PC-3 (cell line): Measurements from ENCODE around the gene HOXA2. TPM values are rescaled to one million over a fixed set of nuclear protein-coding genes. Genes with fewer than 3 reads are reported as not detected.

ENCODE experiments used
- ATAC-seq: fragments of 200-7000 bp; cut with Tn5 transposase; 2 replicates; pipeline ENCODE4 v1.9.1; 2020; ENCODE audit warnings: mild to moderate bottlenecking, moderate library complexity
- BruUV-seq: library from RNA; stranded (reverse); fragments of 400-500 nt; replicated peaks from 2 replicates; lab custom pipeline; 2021; lab: Mats Ljungman, UMichigan
- CTCF ChIA-PET: fragments of 300-600 bp; sonication (Branson Sonifier 250); formaldehyde crosslinking; loops from one replicate; lab custom pipeline; 2022; ENCODE audit warnings: antibody characterized with exemption; lab: Charles Lee
- POLR2A ChIA-PET: fragments of 300-600 bp; sonication (Branson Sonifier 250); formaldehyde crosslinking; loops from one replicate; lab custom pipeline; 2022; ENCODE audit warnings: antibody characterized with exemption; ENCODE audit not compliant: unreplicated experiment; lab: Charles Lee
- DNase-seq: peaks from one replicate; pipeline ENCODE4 v3.0.0-alpha.2; 2015
- H2AFZ ChIP-seq: fragments of 300-600 bp; sonication (generic); 2 replicates; pipeline ENCODE4 v1.6.0; 2016; ENCODE audit warnings: antibody characterized with exemption, low read length
- H3F3A ChIP-seq: fragments of 300-600 bp; sonication (generic); one replicate; pipeline ENCODE4 v1.6.0; 2017; ENCODE audit warnings: antibody characterized with exemption, low read length, control low read depth, mild to moderate bottlenecking; ENCODE audit not compliant: unreplicated experiment
- H3K27ac ChIP-seq: fragments of 300-600 bp; sonication (generic); 2 replicates; pipeline ENCODE4 v1.5.1; 2016; ENCODE audit warnings: mild to moderate bottlenecking, low read length
- H3K27me3 ChIP-seq: fragments of 300-600 bp; sonication (generic); 2 replicates; pipeline ENCODE4 v1.6.1; 2016; ENCODE audit warnings: low read length, mixed read lengths
- H3K36me3 ChIP-seq: fragments of 300-600 bp; sonication (generic); 2 replicates; pipeline ENCODE4 v1.6.1; 2016; ENCODE audit warnings: low read depth, mixed run types, low read length, mixed read lengths
- H3K4me1 ChIP-seq: fragments of 300-600 bp; sonication (generic); 2 replicates; pipeline ENCODE4 v1.5.1; 2016; ENCODE audit warnings: low read length; ENCODE audit not compliant: insufficient read depth
- H3K4me2 ChIP-seq: fragments of 300-600 bp; sonication (generic); 2 replicates; pipeline ENCODE4 v1.6.0; 2016; ENCODE audit warnings: low read length
- H3K4me3 ChIP-seq: fragments of 300-600 bp; sonication (generic); 2 replicates; pipeline ENCODE4 v1.5.1; 2016; ENCODE audit warnings: mild to moderate bottlenecking, low read length, mixed read lengths
- H3K79me2 ChIP-seq: fragments of 300-600 bp; sonication (generic); 2 replicates; pipeline ENCODE4 v1.6.1; 2017; ENCODE audit warnings: low read length, mixed read lengths
- H3K9ac ChIP-seq: fragments of 300-600 bp; sonication (generic); 2 replicates; pipeline ENCODE4 v1.6.0; 2016; ENCODE audit warnings: mild to moderate bottlenecking, low read length
- H3K9me2 ChIP-seq: fragments of 300-600 bp; sonication (generic); replicated peaks from 2 replicates; pipeline ENCODE4 v1.6.1; 2016; ENCODE audit warnings: mixed run types, low read length, mixed read lengths
- H3K9me3 ChIP-seq: fragments of 300-600 bp; sonication (generic); 2 replicates; pipeline ENCODE4 v1.6.1; 2016; ENCODE audit warnings: low read length, mixed read lengths
- H4K20me1 ChIP-seq: fragments of 300-600 bp; sonication (generic); 2 replicates; pipeline ENCODE4 v1.6.1; 2016; ENCODE audit warnings: low read length, mixed read lengths
- EZH2 ChIP-seq: fragments of 300-600 bp; sonication (generic); IDR thresholded peaks from one replicate; pipeline ENCODE4 v1.6.1; 2017; ENCODE audit warnings: antibody characterized with exemption, mild to moderate bottlenecking, low read length; ENCODE audit not compliant: unreplicated experiment
- EZH2phosphoT487 ChIP-seq: fragments of 300-600 bp; sonication (generic); IDR thresholded peaks from 2 replicates; pipeline ENCODE4 v1.6.1; 2018; ENCODE audit warnings: mild to moderate bottlenecking, antibody characterized with exemption, low read length, borderline replicate concordance
- intact Hi-C: fragments of 100-400 bp; cut with micrococcal nuclease; formaldehyde crosslinking; loops from 2 replicates; pipeline ENCODE4 v1.9.0; 2023
- total RNA-seq: library from RNA; depleted of rRNA; stranded (reverse); fragments of >200 nt; gene quantifications from 2 replicates; pipeline ENCODE4 v1.2.3, GENCODE V29; 2014
- TF ChIP-seq, protein P1 (sequence below): fragments of 300-600 bp; sonication (generic); conservative IDR thresholded peaks from 2 replicates; pipeline ENCODE4 v1.5.1; 2017; ENCODE audit warnings: antibody characterized with exemption, low read depth, mild to moderate bottlenecking, low read length

HOXA2 gene
- total RNA-seq, 1 experiment from 2014 or later = 0.07 TPM

DNA sequence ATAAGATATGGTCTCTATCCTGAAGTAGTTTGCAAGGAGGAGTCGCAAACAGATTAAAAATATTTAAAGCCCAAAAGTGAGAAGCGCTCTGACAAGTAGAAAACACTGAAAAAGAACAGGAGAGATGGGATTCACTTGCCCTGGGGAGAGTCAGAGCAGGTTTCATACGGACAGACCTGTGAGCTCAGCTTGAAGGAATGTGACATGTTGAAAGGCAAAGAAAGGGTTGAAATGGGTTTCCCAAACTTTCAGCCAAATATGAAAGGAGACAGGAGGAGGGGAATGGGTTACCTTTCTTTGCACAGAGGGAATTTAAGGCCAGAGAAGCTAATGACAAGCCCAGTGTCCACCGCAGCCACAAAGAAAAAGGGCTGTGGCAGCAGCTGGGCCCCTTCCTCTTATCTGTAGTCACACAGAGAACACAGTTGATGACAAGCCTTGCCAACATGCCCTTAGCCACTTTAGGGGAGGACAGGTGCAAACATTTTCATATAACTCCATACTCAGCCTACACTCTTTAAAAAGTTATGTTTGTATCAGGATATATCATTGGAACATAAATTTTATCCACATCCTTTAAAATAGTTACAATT is 21.5 kb downstream of the HOXA2 start:
- peak; percentile 42 for ATAC-seq
- Histone ChIP-seq H3K27me3 (no peaks in the 10 kb centered on the region), H3K9ac (no peak overlapping the region), H3K4me2 (peak overlapping the region; percentile 58), H3K9me2 (no peaks in the 10 kb centered on the region), H3F3A (no peaks in the 10 kb centered on the region), H3K36me3 (no peaks in the 10 kb centered on the region), H3K4me1 (peaks cover 48% of the 10 kb centered on the region), H3K27ac (0 out of 2 replicates have a peak overlapping the region, but pooled peaks have one; percentile 18), H4K20me1 (no peaks in the 10 kb centered on the region), H3K79me2 (no peaks in the 10 kb centered on the region), H3K9me3 (no peaks in the 10 kb centered on the region), H2AFZ (peak overlapping the region; percentile 5), H3K4me3 (no peak overlapping the region)
- ChIA-PET CTCF (no interaction called here), POLR2A (interaction anchor here (0.6 kb wide), 1 partner anchor 319 kb away, joined by 9 read pairs; no protein-coding TSS in a partner anchor)
- intact Hi-C loops = no loop called here
- DNase-seq = peak; percentile 77
- no peak for TF ChIP-seq EZH2
- TF ChIP-seq, protein P1, sequence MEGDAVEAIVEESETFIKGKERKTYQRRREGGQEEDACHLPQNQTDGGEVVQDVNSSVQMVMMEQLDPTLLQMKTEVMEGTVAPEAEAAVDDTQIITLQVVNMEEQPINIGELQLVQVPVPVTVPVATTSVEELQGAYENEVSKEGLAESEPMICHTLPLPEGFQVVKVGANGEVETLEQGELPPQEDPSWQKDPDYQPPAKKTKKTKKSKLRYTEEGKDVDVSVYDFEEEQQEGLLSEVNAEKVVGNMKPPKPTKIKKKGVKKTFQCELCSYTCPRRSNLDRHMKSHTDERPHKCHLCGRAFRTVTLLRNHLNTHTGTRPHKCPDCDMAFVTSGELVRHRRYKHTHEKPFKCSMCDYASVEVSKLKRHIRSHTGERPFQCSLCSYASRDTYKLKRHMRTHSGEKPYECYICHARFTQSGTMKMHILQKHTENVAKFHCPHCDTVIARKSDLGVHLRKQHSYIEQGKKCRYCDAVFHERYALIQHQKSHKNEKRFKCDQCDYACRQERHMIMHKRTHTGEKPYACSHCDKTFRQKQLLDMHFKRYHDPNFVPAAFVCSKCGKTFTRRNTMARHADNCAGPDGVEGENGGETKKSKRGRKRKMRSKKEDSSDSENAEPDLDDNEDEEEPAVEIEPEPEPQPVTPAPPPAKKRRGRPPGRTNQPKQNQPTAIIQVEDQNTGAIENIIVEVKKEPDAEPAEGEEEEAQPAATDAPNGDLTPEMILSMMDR = no peak
- TF ChIP-seq EZH2phosphoT487 = no peak
- no TSS peak for BruUV-seq

DNA sequence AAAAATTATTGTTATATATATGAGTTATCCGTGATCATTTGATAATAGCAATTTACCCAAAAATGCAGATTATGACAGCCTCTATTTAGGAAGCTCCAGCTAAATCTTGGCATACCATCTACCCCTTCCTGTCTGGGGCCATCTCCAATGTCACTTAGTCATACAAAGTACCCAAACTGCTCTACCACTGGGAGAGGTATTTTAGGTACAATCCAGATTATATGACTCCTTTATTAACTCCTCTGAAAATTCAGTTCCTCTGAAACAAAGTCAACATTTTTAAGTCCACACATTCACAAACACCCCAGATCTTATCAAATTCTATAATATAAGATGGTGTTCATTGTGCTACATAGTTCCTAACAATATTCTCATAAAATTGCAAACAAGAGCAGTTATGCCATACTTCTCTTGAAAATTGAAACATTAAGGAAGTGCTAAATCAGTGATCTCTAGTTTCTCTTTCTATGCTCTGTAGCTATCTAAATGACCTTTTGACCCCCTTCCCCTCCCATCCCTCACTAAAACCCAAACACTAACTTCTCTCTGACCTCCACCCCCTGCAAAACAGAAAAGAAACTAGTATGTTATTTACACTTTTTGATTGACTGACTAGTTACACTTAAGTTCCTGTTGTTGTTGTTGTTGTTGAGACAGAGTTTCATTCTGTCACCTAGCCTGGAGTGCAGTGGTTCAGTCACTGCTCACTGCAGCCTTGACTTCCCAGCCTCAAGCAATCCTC is 23.1 kb downstream of the HOXA2 start:
- Histone ChIP-seq H3F3A (no peaks in the 10 kb centered on the region), H3K4me1 (peaks cover 48% of the 10 kb centered on the region), H3K36me3 (no peaks in the 10 kb centered on the region), H3K4me2 (peak overlapping the region; percentile 58), H2AFZ (no peak overlapping the region), H3K27me3 (no peaks in the 10 kb centered on the region), H3K9me3 (no peaks in the 10 kb centered on the region), H3K79me2 (no peaks in the 10 kb centered on the region), H3K9ac (no peak overlapping the region), H4K20me1 (no peaks in the 10 kb centered on the region), H3K27ac (peak overlapping the region; percentile 64), H3K4me3 (no peak overlapping the region), H3K9me2 (no peaks in the 10 kb centered on the region)
- no peak for TF ChIP-seq EZH2
- TF ChIP-seq EZH2phosphoT487 = no peak
- intact Hi-C loops = no loop called here
- ChIA-PET POLR2A (interaction anchor here (0.6 kb wide), 1 partner anchor 553 kb away, joined by 4 read pairs; no protein-coding TSS in a partner anchor), CTCF (no interaction called here)
- no TSS peak for BruUV-seq
- ATAC-seq (peak; percentile 84), DNase-seq (peak; percentile 72)

DNA sequence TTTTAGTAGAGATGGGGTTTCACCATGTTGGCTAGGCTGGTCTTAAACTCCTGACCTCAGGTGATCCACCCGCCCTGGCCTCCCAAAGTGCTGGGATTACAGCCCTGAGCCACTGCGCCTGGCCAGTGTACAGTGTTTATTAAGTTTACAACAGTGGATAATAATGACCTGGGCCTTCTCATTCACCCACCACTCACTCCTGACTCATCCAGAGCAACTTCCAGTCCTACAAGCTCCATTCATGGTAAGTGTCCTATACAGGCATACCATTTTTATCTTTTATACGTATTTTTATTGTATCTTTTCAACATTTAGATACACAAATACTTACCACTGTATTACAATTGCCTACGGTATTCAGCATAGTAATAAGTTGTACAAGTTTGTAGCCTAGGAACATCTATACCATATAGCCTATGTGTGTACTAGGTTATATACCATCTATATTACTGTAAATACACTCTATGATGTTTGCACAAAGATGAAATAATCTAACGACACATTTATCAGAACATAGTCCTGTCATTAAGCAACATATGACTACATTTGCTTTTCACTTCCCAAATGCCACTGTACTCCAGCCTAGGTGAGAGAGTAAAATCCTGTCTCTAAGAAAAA is 23.8 kb downstream of the HOXA2 start:
- no peaks in the 10 kb centered on the region for H3K36me3 ChIP-seq
- no peaks in the 10 kb centered on the region for H3K79me2 ChIP-seq
- CTCF ChIA-PET = no interaction called here
- POLR2A ChIA-PET = interaction anchor here (0.6 kb wide), 1 partner anchor 552 kb away, joined by 4 read pairs; no protein-coding TSS in a partner anchor
- TF ChIP-seq EZH2phosphoT487 (no peak), EZH2 (no peak)
- TF ChIP-seq, protein P1 = no peak
- H3K4me3 ChIP-seq = no peak overlapping the region
- no peaks in the 10 kb centered on the region for H3F3A ChIP-seq
- H3K27ac ChIP-seq = peak overlapping the region; percentile 64
- H2AFZ ChIP-seq = no peak overlapping the region
- BruUV-seq = no TSS peak
- intact Hi-C loops = no loop called here
- H3K4me2 ChIP-seq = peak overlapping the region; percentile 58
- ATAC-seq = peak; percentile 63
- no peaks in the 10 kb centered on the region for H3K9me2 ChIP-seq
- no peak overlapping the region for H3K9ac ChIP-seq
- peak; percentile 70 for DNase-seq
- no peaks in the 10 kb centered on the region for H3K9me3 ChIP-seq
- H4K20me1 ChIP-seq = no peaks in the 10 kb centered on the region
- H3K4me1 ChIP-seq = peaks cover 48% of the 10 kb centered on the region
- H3K27me3 ChIP-seq = no peaks in the 10 kb centered on the region
